ENCODE results near the gene SGSH.

The SGSH gene

GRCh38 chr17:80182118-80182844 is 37.9 kb downstream of the SGSH start:
- DNase-seq (ENCODE audit: insufficient read length, low spot score) (no peak), FAIRE-seq (no peak)
- TF ChIP-seq POLR2A (IDR thresholded peaks at IDR 0.05; ENCODE audit: low read depth, low read length): no peak

GRCh38 chr17:80181431-80181830 is 38.7 kb downstream of the SGSH start:
- DNase-seq (ENCODE audit: insufficient read length, low spot score) (no peak), FAIRE-seq (no peak)
- no peak for TF ChIP-seq POLR2A (IDR thresholded peaks at IDR 0.05; ENCODE audit: low read depth, low read length)

GRCh38 chr17:80180192-80180591 is 39.9 kb downstream of the SGSH start:
- DNase-seq (ENCODE audit: insufficient read length, low spot score) (no peak), FAIRE-seq (no peak)
- no peak for TF ChIP-seq POLR2A (IDR thresholded peaks at IDR 0.05; ENCODE audit: low read depth, low read length)

- DNase-seq (ENCODE audit: insufficient read length, low spot score) (no peak), FAIRE-seq (no peak)
- no peak for TF ChIP-seq POLR2A (IDR thresholded peaks at IDR 0.05; ENCODE audit: low read depth, low read length)
Measured at GRCh38 chr17:80177986-80178595, 42.0 kb downstream of the SGSH start.

GRCh38 chr17:80176757-80177156 is 43.4 kb downstream of the SGSH start:
- TF ChIP-seq POLR2A (IDR thresholded peaks at IDR 0.05; ENCODE audit: low read depth, low read length): no peak
- no peak for DNase-seq (ENCODE audit: insufficient read length, low spot score)
- no peak for FAIRE-seq

GRCh38 chr17:80173916-80174315 is 46.2 kb downstream of the SGSH start:
- TF ChIP-seq POLR2A (IDR thresholded peaks at IDR 0.05; ENCODE audit: low read depth, low read length): no peak
- DNase-seq (ENCODE audit: insufficient read length, low spot score) (no peak), FAIRE-seq (no peak)

GRCh38 chr17:80173126-80173525 is 47.0 kb downstream of the SGSH start:
- FAIRE-seq: no peak
- DNase-seq (ENCODE audit: insufficient read length, low spot score): no peak
- TF ChIP-seq POLR2A (IDR thresholded peaks at IDR 0.05; ENCODE audit: low read depth, low read length): no peak

GRCh38 chr17:80171681-80172080 is 48.5 kb downstream of the SGSH start:
- no peak for DNase-seq (ENCODE audit: insufficient read length, low spot score)
- no peak for FAIRE-seq
- no peak for TF ChIP-seq POLR2A (IDR thresholded peaks at IDR 0.05; ENCODE audit: low read depth, low read length)

- TF ChIP-seq POLR2A (IDR thresholded peaks at IDR 0.05; ENCODE audit: low read depth, low read length): no peak
- FAIRE-seq (no peak), DNase-seq (ENCODE audit: insufficient read length, low spot score) (no peak)
Measured at GRCh38 chr17:80169784-80170500, 50.2 kb downstream of the SGSH start, which contains the start of gene CARD14. CARD14 (plus strand) TSS chr17:80170030; CDS start chr17:80181439, 11,409 bp downstream.

GRCh38 chr17:80169107-80169506 is 51.0 kb downstream of the SGSH start:
- no peak for DNase-seq (ENCODE audit: insufficient read length, low spot score)
- no peak for FAIRE-seq
- TF ChIP-seq POLR2A (IDR thresholded peaks at IDR 0.05; ENCODE audit: low read depth, low read length): no peak

- TF ChIP-seq POLR2A (IDR thresholded peaks at IDR 0.05; ENCODE audit: low read depth, low read length): no peak
- FAIRE-seq (no peak), DNase-seq (ENCODE audit: insufficient read length, low spot score) (no peak)
Measured at GRCh38 chr17:80168371-80168770, 51.8 kb downstream of the SGSH start.

- DNase-seq (ENCODE audit: insufficient read length, low spot score): no peak
- no peak for TF ChIP-seq POLR2A (IDR thresholded peaks at IDR 0.05; ENCODE audit: low read depth, low read length)
- FAIRE-seq: no peak
Measured at GRCh38 chr17:80166446-80166845, 53.7 kb downstream of the SGSH start.

- no peak for TF ChIP-seq POLR2A (IDR thresholded peaks at IDR 0.05; ENCODE audit: low read depth, low read length)
- FAIRE-seq (no peak), DNase-seq (ENCODE audit: insufficient read length, low spot score) (no peak)
Measured at GRCh38 chr17:80164185-80164584, 55.9 kb downstream of the SGSH start.

- DNase-seq (ENCODE audit: insufficient read length, low spot score): no peak
- no peak for TF ChIP-seq POLR2A (IDR thresholded peaks at IDR 0.05; ENCODE audit: low read depth, low read length)
- no peak for FAIRE-seq
Measured at GRCh38 chr17:80163336-80163735, 56.8 kb downstream of the SGSH start.
